Measurements from ENCODE around the gene CRACR2A. TPM values are rescaled to one million over a fixed set of nuclear protein-coding genes. Genes with fewer than 3 reads are reported as not detected.

The CRACR2A gene
- total and polyA plus RNA-seq, 10 of the 15 experiments (the other 5 are each of a cell fraction or from before 2014, with no cell fraction given), result 2.1 to 18.0 (median 13.2) TPM

- no peak for TF ChIP-seq E2F8 (IDR thresholded peaks at IDR 0.05; ENCODE audit: low read depth, partially characterized antibody)
- TF ChIP-seq TCF3 (IDR thresholded peaks at IDR 0.05; ENCODE audit: borderline replicate concordance, insufficient read depth, low read depth, low read length), result no peak
- no peak for TF ChIP-seq EP300 (IDR thresholded peaks at IDR 0.05; ENCODE audit: borderline replicate concordance in 1 of 2, control insufficient read depth in 1 of 2, low read depth in 2 of 2, low read length in 2 of 2)
- TF ChIP-seq POU2F2 (IDR thresholded peaks at IDR 0.05; ENCODE audit: borderline replicate concordance, low read depth, low read length), result no peak
- TF ChIP-seq MEF2B (IDR thresholded peaks at IDR 0.05; ENCODE audit: partially characterized antibody, poor library complexity, severe bottlenecking), result no peak
- no peak for TF ChIP-seq ETV6 (conservative IDR thresholded peaks at IDR 0.05 in 1 of 2, IDR thresholded peaks at IDR 0.05 in 1 of 2; ENCODE audit: borderline replicate concordance in 1 of 2, low read depth in 1 of 2)
- TF ChIP-seq MAX (IDR thresholded peaks at IDR 0.05; ENCODE audit: low read depth, low read length), result no peak
Observed at GRCh38 chr12:3595721-3596120, 157.2 kb downstream of the CRACR2A start (continued).

- 9% methylated on average over 2 of the region's 2 CpGs for WGBS (ENCODE audit: insufficient coverage, insufficient replicate concordance, low lambda C conversion rate, missing lambda C conversion rate)
- SMC1A ChIA-PET (ENCODE audit: uncharacterized antibody, unreplicated experiment), result no interaction called here
- peaks cover 0 to 2% of the 10 kb centered on the region in 2 experiments; a peak in 3 of 4 replicates for H3K27me3 ChIP-seq (replicated peaks in 1 of 2; ENCODE audit: control insufficient read depth in 2 of 2, insufficient read depth in 2 of 2, low read length in 1 of 2)
- RAD21 ChIA-PET (ENCODE audit: unreplicated experiment), result no interaction called here
- no peak for DNase-seq (ENCODE audit: low read depth, low spot score)
- H3K4me3 ChIP-seq, result no peak overlapping the region
- no peak for FAIRE-seq
- no peaks in the 10 kb centered on the region for H3K79me2 ChIP-seq (ENCODE audit: control insufficient read depth, insufficient read depth, low read length)
- H3K4me1 ChIP-seq (ENCODE audit: control insufficient read depth, insufficient read depth, low read length), result no peaks in the 10 kb centered on the region
- intact Hi-C loops (cut with micrococcal nuclease; ENCODE audit: unreplicated experiment), result no loop called here
- H3K9me3 ChIP-seq (replicated peaks; ENCODE audit: control insufficient read depth, insufficient read depth, low read length), result no peaks in the 10 kb centered on the region
- in situ Hi-C loops (cut with MboI), result no loop called here
- no peak overlapping the region for H3K27ac ChIP-seq (ENCODE audit: control insufficient read depth, insufficient read depth)
- H4K20me1 ChIP-seq (ENCODE audit: control insufficient read depth, insufficient read depth), result no peaks in the 10 kb centered on the region
- ATAC-seq, result no peak
- POLR2A ChIA-PET, result no interaction called here
- H2AFZ ChIP-seq (ENCODE audit: control insufficient read depth, low read depth, low read length), result no peak overlapping the region
- no peak overlapping the region for H3K9ac ChIP-seq (ENCODE audit: control insufficient read depth, insufficient read depth, low read length)
- no peaks in the 10 kb centered on the region for H3K36me3 ChIP-seq (ENCODE audit: control insufficient read depth in 2 of 2, insufficient read depth in 2 of 2, low read length in 1 of 2)
- TF ChIP-seq CTCF (IDR thresholded peaks at IDR 0.05 in 2 of 3, conservative IDR thresholded peaks at IDR 0.05 in 1 of 3; ENCODE audit: control insufficient read depth in 2 of 3, extremely low read depth in 1 of 3, insufficient read depth in 1 of 3, low read depth in 3 of 3, low read length in 3 of 3), result no peak
- TF ChIP-seq MTA3 (IDR thresholded peaks at IDR 0.05; ENCODE audit: borderline replicate concordance, low read length), result no peak
- no peak for TF ChIP-seq FOXK2 (IDR thresholded peaks at IDR 0.05)
- no peak overlapping the region for H3K4me2 ChIP-seq (ENCODE audit: control insufficient read depth, insufficient read depth)
- CTCF ChIA-PET, result interaction anchor here (0.7 kb wide), 1 partner anchor 156 kb away, joined by 3 read pairs; no protein-coding TSS in a partner anchor
- no TSS peak for BruUV-seq (replicated peaks)
Observed at GRCh38 chr12:3594966-3595365, 157.9 kb downstream of the CRACR2A start.

All from GM12878 (cell line).